Measurements from ENCODE around the gene MATR3. TPM values are rescaled to one million over a fixed set of nuclear protein-coding genes. Genes with fewer than 3 reads are reported as not detected.

The MATR3 gene
- total RNA-seq, 1 experiment from 2014 or later: 267 TPM

GRCh38 chr5:139297439-139298133, 4.0 kb downstream of the MATR3 start:
- H2BK120ac ChIP-seq (ENCODE audit: low read depth, low read length, poor library complexity, severe bottlenecking): no peak overlapping the region
- no peak overlapping the region for H2BK15ac ChIP-seq (ENCODE audit: low read depth, low read length)
- H3K27ac ChIP-seq (ENCODE audit: insufficient read length, low read depth, low read length): no peak overlapping the region
- H3K27me3 ChIP-seq (ENCODE audit: insufficient read depth, low read length): no peaks in the 10 kb centered on the region
- H2BK5ac ChIP-seq (ENCODE audit: insufficient read length, low read length): no peak overlapping the region
- no peak overlapping the region for H3T11ph ChIP-seq (ENCODE audit: low read length)
- no peaks in the 10 kb centered on the region for H3K79me1 ChIP-seq (ENCODE audit: insufficient read depth, low read depth, low read length, poor library complexity, severe bottlenecking)
- H3K4me1 ChIP-seq (ENCODE audit: insufficient read depth, low read length): no peaks in the 10 kb centered on the region; the same call in 1 of the 2 replicates
- no peak overlapping the region for H3K18ac ChIP-seq (ENCODE audit: insufficient read length, low read depth, low read length)
- no peak overlapping the region for H3K23ac ChIP-seq (ENCODE audit: insufficient read length, low read depth, low read length)
- Mint-ChIP-seq H3K36me3 (ENCODE audit: insufficient read depth in 1 of 3, low read depth in 3 of 3) (peaks cover 21 to 35% (median 31%) of the 10 kb centered on the region in 3 experiments), H3K27ac (peak overlapping the region in 1 of 3 experiments; percentile 28; a peak in 2 of 7 replicates), H3K9me3 (peaks cover 3% of the 10 kb centered on the region in 2 experiments; a peak in 1 of 5 replicates), H3K4me1 (peaks cover 49 to 63% of the 10 kb centered on the region in 2 experiments), H3K27me3 (ENCODE audit: low read depth) (no peaks in the 10 kb centered on the region), H3K4me3 (peak overlapping the region in 1 of 2 experiments; percentile 30; a peak in 1 of 5 replicates)
- no peak overlapping the region for H4K5ac ChIP-seq (ENCODE audit: insufficient read length, low read depth, low read length)
- H2AFZ ChIP-seq (ENCODE audit: low read length): no peak overlapping the region
- no peak overlapping the region for H2BK20ac ChIP-seq (ENCODE audit: low read depth, low read length, poor library complexity, severe bottlenecking)
- no CpG with 5 or more reads among the region's 2 CpGs for WGBS (ENCODE audit: extremely low coverage, insufficient read length, low lambda C conversion rate)
- peak overlapping the region; percentile 28 for H3K9ac ChIP-seq (ENCODE audit: extremely low read depth, insufficient read length, low read length)
- no peak overlapping the region for H4K91ac ChIP-seq (ENCODE audit: insufficient read length, low read depth, low read length)
- no peak overlapping the region for H3K4ac ChIP-seq (ENCODE audit: low read depth, low read length)
- no peaks in the 10 kb centered on the region for H4K20me1 ChIP-seq (ENCODE audit: control insufficient read depth, insufficient read depth, insufficient read length)
- H3K4me2 ChIP-seq (ENCODE audit: insufficient read depth, insufficient read length, low read length): peak overlapping the region; percentile 20
- H3K56ac ChIP-seq (ENCODE audit: insufficient read length, low read depth, low read length): no peak overlapping the region
- H3K9me3 ChIP-seq (ENCODE audit: control insufficient read depth, low read depth, low read length): no peaks in the 10 kb centered on the region
- H3K79me2 ChIP-seq (ENCODE audit: insufficient read depth, low read length): peaks cover 81% of the 10 kb centered on the region
- no peak overlapping the region for H2AK5ac ChIP-seq (ENCODE audit: insufficient read length, low read length)
- H4K8ac ChIP-seq (replicated peaks; ENCODE audit: insufficient read length, low read depth, low read length): no peak overlapping the region
- no peaks in the 10 kb centered on the region for H3K23me2 ChIP-seq (ENCODE audit: insufficient read length, low read depth, low read length, poor library complexity, severe bottlenecking)
- no peak for DNase-seq
- no peak overlapping the region for H2BK12ac ChIP-seq (ENCODE audit: insufficient read length, low read depth, low read length)
- TF ChIP-seq, protein P1, sequence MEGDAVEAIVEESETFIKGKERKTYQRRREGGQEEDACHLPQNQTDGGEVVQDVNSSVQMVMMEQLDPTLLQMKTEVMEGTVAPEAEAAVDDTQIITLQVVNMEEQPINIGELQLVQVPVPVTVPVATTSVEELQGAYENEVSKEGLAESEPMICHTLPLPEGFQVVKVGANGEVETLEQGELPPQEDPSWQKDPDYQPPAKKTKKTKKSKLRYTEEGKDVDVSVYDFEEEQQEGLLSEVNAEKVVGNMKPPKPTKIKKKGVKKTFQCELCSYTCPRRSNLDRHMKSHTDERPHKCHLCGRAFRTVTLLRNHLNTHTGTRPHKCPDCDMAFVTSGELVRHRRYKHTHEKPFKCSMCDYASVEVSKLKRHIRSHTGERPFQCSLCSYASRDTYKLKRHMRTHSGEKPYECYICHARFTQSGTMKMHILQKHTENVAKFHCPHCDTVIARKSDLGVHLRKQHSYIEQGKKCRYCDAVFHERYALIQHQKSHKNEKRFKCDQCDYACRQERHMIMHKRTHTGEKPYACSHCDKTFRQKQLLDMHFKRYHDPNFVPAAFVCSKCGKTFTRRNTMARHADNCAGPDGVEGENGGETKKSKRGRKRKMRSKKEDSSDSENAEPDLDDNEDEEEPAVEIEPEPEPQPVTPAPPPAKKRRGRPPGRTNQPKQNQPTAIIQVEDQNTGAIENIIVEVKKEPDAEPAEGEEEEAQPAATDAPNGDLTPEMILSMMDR (conservative IDR thresholded peaks at IDR 0.05): no peak
- H3K14ac ChIP-seq (ENCODE audit: insufficient read depth, low read length): no peak overlapping the region

Measured in H9 (cell line).